Omental fat pad (tissue), 4 donors: ENCODE data around the gene IFNA14. TPM values are rescaled to one million over a fixed set of nuclear protein-coding genes. Genes with fewer than 3 reads are reported as not detected.
"Not testable (repeated sequence)": the region's sequence is repeated elsewhere in the genome, so short reads cannot be mapped to it uniquely, and the experiment has no call there.

Experiments
- ATAC-seq: fragments of 150-250 bp; one replicate; pipeline ENCODE4 v1.9.1; 2016; ENCODE audit warnings: mild to moderate bottlenecking, moderate library complexity; ENCODE audit not compliant: low FRiP score
- DNase-seq: peaks from one replicate; pipeline ENCODE4 v3.0.0-alpha.2; 2019; ENCODE audit warnings: low spot score
- total RNA-seq, 4 donors: library from RNA; depleted of rRNA; stranded (reverse); fragments of >200 nt; gene quantifications; one replicate each; pipeline ENCODE4 v1.1.0, GENCODE V29; 2016
- TF ChIP-seq, protein P1 (sequence below), 3 donors: fragments of 450-650 bp; IDR thresholded peaks; one replicate each; pipeline ENCODE4 v1.5.1; 2016 to 2017; ENCODE audit warnings: antibody characterized with exemption in 3 of 3, mild to moderate bottlenecking in 3 of 3, moderate library complexity in 2 of 3

IFNA14 gene
- total RNA-seq, 4 donors from 2014 or later: not detected

DNA sequence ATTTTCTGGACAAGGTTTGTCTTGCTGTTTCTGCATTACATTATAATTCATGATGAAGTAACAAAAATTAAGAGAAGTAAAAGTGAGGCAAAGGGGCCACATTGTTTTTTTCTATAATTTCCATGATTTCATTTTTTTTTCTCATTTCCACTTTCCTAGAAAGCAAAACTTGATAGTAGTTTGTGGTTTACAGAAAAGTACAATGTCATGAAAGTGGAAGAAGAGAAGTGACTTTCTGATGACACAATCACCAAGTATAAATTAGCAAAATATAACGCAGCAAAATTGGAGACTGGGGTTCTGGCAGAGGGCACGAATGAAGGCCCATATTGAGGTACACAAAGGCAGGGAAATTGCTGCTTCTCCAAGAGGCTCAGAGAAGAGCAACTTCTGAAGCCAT, 5.0 kb upstream of the IFNA14 start:
- no peak for DNase-seq
- TF ChIP-seq, protein P1, sequence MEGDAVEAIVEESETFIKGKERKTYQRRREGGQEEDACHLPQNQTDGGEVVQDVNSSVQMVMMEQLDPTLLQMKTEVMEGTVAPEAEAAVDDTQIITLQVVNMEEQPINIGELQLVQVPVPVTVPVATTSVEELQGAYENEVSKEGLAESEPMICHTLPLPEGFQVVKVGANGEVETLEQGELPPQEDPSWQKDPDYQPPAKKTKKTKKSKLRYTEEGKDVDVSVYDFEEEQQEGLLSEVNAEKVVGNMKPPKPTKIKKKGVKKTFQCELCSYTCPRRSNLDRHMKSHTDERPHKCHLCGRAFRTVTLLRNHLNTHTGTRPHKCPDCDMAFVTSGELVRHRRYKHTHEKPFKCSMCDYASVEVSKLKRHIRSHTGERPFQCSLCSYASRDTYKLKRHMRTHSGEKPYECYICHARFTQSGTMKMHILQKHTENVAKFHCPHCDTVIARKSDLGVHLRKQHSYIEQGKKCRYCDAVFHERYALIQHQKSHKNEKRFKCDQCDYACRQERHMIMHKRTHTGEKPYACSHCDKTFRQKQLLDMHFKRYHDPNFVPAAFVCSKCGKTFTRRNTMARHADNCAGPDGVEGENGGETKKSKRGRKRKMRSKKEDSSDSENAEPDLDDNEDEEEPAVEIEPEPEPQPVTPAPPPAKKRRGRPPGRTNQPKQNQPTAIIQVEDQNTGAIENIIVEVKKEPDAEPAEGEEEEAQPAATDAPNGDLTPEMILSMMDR (IDR thresholded peaks at IDR 0.05): no peak

DNA sequence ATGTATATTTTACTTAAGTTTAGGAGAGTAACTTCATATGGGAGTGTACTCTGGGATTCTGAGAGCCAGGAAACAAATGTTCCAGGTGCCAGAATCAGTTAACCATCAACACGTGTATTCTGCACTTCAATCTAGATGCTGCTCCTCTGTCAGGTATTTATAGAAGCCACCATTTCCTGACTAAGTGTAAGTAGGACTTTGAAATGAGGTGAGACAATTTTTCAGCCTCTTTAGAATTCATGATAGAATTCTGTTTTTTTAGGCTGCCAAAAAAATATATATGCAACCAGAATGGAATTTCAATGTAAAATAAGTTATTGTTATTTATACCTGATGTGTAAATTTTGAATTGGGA, 3.5 kb downstream of the IFNA14 start:
- not testable (repeated sequence) for DNase-seq, ATAC-seq

More for the DNA sequence above, 5.0 kb upstream of the IFNA14 start:
- ATAC-seq: no peak

DNA sequence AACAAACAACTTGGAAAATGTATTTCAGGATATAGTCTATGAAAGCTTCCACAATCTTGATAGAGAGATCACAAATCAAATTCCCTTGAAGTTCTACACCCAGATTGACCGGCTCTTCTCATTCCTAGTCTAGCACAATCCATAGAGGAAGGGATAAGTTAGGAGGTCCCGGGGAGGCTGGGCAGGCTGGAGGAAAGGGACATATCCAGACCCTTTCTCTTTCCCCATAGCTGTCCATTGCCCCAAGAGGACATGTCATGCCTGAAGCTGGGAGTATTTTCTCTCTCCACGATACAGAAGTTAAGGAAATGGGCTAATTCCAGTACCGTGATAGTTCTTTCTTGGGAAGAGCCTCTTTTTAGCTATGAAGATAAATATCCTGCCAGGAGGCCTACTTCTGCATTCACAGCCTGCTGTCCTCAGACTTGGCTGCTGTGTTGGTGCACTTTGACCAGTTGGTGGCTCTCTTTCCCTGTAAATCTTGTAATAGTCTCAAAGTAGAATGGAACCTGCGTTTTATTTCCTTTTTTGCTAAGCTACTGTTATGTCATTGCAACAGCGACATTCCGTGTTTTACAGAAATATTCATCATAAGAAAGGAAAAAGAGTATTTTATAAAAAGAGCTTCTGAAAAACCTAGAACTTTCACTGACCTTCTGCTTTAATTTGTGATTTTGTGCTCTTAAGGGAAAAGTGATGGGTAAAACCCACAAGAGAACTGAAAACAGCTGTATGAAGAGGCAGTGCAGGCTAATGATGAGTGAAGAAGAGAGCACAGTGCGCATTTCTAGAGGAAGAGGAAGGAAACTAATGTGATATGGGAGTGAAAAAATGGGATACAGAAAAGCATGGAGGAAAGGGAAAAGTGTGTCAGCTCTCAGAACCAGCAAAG, 4.1 kb downstream of the IFNA14 start:
- not testable (repeated sequence) for DNase-seq, ATAC-seq

DNA sequence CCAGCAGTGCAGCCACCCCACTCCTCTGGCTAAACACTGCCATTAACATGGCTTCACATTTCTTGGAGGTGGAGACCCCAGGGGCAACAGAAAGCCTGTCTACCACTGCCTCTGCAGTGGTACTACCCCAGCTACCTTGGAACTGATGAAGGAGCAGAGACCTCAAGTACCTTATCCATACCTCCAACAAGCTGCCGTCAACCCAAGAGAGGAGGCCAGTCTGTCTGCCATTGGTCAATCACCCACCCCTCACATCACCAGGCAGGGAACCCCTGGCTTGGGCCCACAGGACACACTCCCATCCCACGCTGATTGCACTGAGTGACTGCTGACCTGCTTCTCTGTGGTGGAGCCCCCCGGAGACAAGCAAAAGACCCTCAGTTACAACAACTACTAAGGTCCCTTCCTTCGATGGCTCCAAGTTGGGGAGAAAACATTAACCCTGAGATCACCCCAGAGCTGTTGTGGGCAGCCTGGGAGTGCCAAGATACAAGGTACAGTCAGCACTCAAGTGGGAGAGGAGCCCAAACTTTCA, 5.6 kb downstream of the IFNA14 start:
- no peak for DNase-seq
- TF ChIP-seq, protein P1 (IDR thresholded peaks at IDR 0.05): no peak
- no peak for ATAC-seq

DNA sequence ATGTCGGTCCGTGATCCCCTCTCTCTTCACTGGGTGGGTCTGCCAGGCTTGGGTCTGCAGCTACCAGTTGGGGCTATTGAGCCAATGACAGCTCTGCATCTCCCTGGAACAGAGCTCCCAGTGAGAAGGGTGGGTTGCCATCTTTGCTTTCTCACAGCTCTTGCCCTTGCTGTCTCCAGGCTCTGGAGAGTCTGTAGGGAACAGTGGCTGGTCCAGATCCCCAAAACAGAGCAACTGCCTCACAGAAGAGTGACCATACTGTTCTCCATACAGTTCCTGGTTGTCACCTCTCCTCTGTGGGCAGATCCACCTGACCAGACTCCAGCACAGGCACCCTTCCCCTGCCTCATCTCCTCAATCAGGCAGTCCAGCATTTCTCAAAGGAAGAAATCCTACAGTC, 6.5 kb downstream of the IFNA14 start:
- TF ChIP-seq, protein P1 (IDR thresholded peaks at IDR 0.05): no peak
- DNase-seq (no peak), ATAC-seq (no peak)

DNA sequence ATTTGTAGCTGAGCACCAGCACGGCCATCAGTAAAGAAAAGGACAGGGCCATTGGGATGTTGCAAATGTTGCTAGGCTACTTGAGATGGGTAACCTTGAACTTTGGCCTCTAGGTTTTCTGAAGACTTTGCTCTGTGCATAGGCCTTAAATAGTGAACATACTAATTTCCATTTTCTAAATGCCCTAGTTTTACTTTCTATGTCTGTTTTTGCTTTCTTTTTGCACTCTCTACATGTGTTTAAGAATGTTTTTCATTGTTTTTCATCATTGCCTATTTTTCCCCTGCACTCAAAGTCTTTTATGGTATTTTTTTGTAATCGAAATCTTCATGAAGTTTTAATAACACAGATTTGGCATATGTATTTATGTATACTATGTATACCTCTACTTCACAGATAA, 11.7 kb downstream of the IFNA14 start, which contains the start of gene IFNA17:
Gene IFNA17 (minus strand): TSS at position 101 of the 400 bp plus-strand sequence. CDS start 49 bp downstream, at position 52.
- TF ChIP-seq, protein P1 (IDR thresholded peaks at IDR 0.05): no peak
- ATAC-seq (no peak), DNase-seq (no peak)

DNA sequence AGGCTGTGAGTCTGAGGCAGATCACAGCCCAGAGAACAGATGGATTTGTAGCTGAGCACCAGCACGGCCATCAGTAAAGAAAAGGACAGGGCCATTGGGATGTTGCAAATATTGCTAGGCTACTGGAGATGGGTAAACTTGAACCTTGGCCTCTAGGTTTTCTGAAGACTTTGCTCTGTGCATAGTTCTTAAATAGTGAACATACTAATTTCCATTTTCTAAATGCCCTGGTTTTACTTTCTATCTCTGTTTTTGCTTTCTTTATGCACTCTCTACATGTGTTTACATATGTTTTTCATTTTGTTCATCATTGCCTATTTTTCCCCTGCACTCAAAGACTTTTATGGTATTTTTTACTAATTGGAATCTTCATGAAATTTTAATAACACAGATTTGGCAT, 22.6 kb downstream of the IFNA14 start, which contains the start of gene IFNA16:
Gene IFNA16 (minus strand): TSS at position 101 of the 400 bp plus-strand sequence. CDS start 6 bp downstream, at position 95.
- DNase-seq, ATAC-seq: not testable (repeated sequence)

DNA sequence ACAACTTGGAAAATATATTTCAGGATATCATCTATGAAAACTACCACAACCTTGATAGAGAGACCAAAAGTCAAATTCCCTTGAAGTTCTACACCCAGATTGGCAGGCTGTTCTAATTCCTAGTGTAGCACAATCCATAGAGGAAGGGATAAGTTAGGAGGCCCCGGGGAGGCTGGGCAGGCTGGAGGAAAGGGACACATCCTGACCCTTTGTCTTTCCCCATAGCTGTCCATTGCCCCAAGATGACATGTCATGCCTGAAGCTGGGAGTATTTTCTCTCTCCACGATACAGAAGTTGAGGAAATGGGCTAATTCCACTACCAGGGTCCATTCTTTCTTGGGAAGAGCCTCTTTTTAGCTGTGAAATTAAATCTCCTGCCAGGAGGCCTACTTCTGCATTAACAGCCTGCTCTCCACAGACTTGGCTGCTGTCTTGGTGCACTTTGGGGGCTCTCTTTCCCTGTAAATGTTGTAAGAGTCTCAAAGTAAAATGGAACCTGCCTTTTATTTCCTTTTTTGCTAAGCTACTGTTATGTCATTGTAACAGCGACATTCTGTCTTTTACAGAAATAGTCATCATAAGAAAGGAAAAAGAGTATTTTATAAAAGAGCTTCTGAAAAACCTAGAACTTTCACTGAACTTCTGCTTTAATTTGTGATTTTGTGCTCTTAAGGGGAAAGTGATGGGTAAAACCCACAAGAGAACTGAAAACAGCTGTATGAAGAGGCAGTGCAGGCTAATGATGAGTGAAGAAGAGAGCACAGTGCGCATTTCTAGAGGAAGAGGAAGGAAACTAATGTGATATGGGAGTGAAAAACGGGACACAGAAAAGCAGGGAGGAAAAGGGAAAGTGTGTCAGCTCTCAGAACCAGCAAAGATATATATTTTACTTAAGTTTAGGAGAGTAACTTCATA, 26.1 kb downstream of the IFNA14 start:
- not testable (repeated sequence) for ATAC-seq, DNase-seq

DNA sequence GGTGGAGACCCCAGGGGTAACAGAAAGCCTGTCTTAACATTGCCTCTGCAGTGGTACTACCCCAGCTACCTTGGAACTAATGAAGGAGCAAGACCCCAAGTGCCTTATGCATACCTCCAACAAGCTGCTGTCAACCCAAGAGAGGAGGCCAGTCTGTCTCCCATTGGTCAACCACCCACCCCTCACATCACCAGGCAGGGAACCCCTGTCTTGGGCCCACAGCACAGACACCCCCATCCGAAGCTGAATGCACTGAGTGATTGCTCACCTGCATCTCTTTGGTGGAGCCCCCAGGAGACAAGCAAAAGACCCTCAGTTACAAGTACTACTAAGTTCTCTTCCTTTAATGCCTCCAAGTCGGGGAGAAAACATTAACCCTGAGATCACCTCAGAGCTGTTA, 27.6 kb downstream of the IFNA14 start:
- DNase-seq, ATAC-seq: not testable (repeated sequence)

DNA sequence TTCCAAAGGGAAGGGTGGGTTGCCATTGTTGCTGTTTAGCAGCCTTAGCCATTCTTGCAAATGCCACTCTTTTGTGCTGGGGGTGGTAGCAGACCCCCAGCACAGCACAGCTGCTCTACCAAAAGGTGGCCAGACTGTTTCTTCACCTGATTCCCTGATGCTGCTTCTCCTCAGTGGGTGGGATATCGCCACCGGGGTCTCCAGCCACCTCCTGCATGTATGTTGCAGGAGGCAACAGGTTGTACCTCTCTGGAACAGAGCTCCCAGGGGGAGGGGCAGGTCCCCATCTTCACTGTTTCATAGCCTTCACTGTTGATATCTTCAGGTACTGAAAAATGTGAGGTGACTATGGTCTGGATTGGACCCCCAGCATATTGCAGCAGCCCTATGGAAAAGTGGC, 29.0 kb downstream of the IFNA14 start:
- not testable (repeated sequence) for DNase-seq, ATAC-seq
